GM12891 (cell line): ENCODE data around the gene EPB41L2.

Experiments used
- PAX5 ChIP-seq: IDR thresholded peaks from 2 replicates; pipeline ENCODE4 v1.6.1; 2011; ENCODE audit warnings: low read length, moderate library complexity, mild to moderate bottlenecking; ENCODE audit not compliant: insufficient read depth, severe bottlenecking
- POLR2A ChIP-seq: IDR thresholded peaks from 2 replicates; pipeline ENCODE4 v1.6.1; 2011; ENCODE audit warnings: low read depth, low read length, control low read depth
- POLR2AphosphoS5 ChIP-seq: IDR thresholded peaks from 2 replicates; pipeline ENCODE4 v1.6.1; 2011; ENCODE audit warnings: low read depth, low read length, control low read depth
- POU2F2 ChIP-seq: IDR thresholded peaks from 2 replicates; pipeline ENCODE4 v1.6.1; 2011; ENCODE audit warnings: low read depth, mild to moderate bottlenecking, control low read depth, low read length, moderate library complexity
- SPI1 ChIP-seq: IDR thresholded peaks from 2 replicates; pipeline ENCODE4 v1.6.1; 2011; ENCODE audit warnings: low read depth, low read length, control low read depth
- TAF1 ChIP-seq: IDR thresholded peaks from 2 replicates; pipeline ENCODE4 v1.6.1; 2011; ENCODE audit warnings: low read depth, low read length, control low read depth

DNA sequence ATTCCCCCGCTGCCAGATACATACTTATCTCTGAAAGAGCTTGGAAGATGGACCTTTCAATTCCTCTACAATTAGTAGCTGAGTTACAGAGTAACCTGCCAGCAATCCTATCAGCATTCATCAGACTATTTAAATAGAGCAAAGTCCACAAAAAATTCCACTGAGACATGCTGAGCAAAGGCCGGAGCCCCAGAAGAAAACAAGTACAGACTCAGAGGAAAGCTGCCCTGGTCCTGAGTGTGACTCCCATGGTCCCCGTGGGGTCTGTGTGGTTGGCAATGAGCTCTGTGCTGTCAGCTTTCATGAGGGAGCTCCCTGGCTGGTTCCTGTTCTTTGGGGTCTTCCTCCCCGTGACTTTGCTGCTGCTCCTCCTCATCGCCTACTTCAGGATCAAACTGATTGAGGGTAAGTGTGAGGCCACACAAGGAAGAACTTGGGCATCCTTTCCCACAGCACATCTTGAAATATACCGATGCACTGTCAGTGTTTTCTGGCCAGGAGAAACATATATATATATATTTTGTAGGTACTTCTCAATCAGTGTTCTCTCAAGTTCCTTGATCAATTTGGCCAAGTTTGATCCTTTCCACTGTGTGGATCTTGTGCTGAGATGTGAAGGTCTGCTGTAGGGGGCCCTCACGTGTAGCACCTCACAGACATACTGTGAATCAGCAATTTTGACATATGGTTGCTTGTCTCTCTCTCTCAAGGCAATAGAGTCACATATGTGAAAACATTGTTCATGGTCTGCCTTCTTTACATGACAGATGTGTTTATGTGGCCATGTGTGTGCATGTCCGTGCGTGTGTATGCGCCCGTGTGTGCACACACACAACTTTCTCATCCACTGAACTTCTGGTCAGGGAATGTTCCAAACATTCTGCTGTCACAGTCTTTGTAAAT is 235.5 kb downstream of the EPB41L2 start, which contains the start of gene SMLR1:
- TF ChIP-seq POLR2AphosphoS5: no peak
- TF ChIP-seq POLR2A: no peak
- TF ChIP-seq TAF1: no peak
- TF ChIP-seq PAX5: no peak
- TF ChIP-seq SPI1: no peak
- no peak for TF ChIP-seq POU2F2
